ENCODE data around the gene PPARG.

Gene PPARG

DNA sequence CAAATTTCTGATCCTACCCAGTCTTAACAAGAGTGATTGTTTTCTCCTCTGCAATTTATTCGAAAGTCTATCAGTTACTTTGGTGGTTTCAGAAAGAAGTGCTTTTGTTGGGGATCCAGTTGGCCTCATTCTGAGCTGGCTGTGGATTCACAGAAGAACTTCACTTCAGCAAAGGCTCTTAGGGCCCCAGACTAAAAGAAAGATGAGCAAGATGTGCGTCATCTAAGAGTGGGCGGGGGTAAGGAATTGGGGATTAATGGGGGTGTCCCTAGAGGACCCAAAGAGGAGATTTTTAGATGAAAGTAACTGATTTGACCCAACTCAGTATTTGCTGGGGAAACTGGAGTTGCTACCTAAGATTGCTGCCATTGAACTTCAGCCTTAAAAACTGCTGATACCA, 131.5 kb downstream of the PPARG start:
- DNase-seq: peak; percentile 16 to 40

DNA sequence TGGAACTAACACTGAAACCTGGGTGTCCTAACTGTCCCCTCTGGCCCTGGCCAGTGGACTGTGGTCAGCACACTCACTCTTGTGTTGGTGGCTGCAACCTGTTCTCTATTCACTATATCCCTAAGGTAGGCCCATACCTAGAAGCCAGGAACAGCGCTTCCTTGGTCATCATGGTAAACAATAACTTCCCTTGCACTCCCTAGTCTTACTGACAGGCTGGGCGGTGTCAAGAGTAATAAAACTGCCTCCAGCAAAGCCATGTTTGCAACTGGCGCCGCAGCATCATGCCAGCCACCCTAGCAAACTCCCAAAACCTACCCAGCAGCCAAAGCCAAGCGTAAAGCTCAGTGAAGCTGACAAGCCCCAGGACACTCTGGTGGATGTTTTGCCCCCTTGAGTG, 132.3 kb downstream of the PPARG start:
- no peak for DNase-seq

DNA sequence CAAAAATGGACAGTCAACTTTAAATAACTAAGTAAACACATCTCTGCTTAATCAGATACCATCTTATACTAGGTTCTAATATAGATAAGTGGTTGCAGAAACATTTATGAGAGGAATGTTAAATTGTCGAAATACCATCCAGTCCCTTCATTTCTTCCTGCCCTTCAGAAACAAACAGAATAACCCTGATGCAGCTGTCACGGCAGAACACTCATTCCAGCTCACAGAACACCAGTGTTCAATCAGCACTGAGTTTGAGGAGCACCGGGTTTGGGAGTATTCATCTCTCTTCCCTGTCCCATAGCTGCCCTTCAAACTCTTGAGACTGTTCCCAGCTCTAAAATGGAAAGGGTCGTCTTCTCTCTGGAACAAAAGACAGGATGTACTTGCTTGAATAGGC, 134.3 kb downstream of the PPARG start:
- no peak for DNase-seq

DNA sequence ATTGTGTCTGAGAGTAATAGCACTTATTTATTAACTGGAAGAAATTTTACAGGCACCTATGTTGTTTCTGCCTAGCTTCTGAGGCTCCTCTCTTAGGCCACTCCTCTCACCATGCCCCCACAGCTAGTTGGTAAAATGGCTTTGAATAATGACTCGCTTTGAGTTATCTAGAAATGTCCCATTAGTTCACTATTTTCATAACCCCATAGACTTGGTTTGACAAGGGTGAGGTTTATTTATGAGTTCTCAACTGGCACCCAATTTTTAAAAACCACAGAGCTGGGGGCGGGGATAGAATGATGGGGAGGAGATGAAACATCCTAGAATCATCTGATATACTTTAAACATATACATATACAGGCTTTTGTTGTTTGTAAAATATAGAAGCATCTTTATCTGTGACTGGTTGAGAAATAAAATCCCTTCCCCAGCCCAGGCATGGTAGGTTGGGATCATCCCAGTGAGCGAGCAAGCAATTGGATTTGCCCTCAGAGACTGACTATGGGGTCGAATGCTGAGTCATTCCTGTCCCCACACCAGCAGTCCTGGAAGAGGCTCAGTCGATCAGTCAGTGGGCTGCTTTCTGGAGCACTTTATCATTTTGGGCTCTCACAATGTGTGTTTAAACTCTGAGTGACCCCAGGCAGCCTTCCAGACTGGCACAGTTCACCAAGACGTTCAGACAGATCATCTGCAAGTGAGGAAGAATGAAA, 135.2 kb downstream of the PPARG start:
- DNase-seq: peak; percentile 18 to 45

DNA sequence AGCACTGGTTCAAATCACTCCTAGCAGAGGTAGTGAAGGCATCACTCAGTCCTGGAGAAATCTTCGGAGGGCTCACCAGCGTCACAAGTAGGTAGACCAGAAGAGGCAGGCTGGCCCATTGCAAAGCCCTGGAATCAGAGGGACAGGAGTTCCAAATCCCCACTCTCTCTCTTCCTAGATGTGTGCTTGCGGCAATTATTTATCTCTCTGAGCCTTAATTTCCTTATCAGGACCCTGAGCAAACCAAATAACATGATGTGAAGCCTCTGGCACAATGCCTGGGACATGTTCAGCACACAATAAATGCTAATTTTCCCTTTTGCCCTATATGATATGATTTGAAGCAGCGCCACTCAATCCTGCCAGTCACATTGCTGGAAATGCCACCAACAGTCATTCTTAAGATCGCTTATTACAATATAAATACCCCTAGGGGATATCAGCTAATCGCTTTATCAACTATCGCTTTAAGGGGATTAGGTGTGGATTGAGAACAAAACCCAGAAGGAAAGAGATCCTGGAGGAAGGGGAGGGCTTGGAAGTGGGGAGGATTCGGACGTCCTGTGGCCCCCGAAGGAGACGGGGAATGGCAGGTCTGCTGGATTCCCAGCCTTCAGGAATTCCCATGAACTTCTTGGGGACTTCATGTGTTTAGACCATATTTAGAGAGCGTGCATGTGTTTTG, 135.9 kb downstream of the PPARG start:
- no peak for DNase-seq

DNA sequence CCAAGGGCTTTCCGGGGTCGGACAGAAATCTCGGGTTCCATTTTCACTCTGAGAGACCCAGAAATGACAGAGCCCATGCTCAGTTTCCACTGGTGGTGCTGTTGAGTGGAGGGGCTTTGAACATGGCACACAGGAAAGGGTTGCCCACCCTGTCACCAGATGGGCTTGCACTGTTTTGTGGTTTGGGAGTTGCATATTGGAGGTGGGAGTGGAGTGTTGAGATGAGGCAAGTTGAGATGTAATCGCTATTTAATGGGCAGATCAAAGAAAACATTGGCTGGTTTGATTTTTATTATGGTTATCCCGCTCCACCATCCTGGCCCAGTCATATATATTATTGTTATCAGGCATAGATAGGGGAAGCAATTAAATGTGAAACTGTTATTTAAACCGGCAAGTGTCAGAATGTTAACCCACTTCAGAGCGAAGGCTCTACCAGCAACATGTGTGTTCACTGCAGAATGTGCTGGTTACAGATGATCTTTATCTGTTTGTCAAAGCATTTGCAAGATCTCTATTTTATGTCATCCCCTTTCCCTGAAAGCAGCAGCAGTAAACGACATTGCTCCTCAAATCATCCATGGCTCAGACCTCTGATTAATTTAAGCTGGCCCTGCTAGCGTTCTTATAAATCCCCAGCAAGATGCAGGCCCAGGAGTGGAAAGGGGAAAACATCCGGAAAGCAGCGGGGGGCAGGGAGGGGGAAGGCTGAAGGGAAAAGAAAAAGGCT, 137.1 kb downstream of the PPARG start:
- DNase-seq: no peak

DNA sequence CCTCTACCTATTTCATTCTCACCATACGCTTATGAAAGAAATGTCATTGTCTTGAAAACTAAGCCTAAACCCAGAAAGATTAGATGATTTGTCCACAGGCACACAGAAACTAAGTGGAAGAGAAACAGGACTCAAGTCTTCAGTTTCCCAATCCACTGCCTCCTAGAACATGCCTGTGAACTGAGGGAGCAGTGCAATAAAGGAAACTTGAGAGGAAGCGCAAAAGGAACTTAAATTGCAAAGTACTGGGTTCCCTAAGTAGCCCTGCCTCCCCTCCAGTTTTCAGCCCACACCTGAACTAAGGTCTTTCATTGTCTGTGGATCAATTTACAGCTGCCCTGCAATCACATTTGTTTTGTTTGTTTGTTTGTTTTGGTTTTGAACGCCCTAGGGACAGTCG, 138.7 kb downstream of the PPARG start:
- DNase-seq: no peak

DNA sequence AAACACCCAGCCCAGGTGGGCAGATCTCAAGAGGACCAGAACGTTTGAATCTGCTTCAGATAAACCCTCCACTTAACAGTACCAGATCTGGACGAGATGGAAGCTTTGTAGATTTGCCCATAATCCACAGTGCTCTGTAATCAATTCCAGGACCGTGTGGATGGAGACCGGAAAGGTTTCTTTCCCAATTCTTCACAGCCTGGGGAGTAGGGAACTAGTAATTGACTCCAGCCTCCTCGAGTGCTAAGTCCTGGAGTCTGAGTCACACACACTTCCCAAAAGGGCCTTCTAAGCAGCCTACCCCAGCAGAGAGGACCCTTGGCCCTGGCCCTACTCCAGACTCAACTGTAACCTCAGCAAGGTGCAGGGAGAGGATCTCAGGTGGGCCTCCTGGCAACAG, 139.3 kb downstream of the PPARG start:
- no peak for DNase-seq

DNA sequence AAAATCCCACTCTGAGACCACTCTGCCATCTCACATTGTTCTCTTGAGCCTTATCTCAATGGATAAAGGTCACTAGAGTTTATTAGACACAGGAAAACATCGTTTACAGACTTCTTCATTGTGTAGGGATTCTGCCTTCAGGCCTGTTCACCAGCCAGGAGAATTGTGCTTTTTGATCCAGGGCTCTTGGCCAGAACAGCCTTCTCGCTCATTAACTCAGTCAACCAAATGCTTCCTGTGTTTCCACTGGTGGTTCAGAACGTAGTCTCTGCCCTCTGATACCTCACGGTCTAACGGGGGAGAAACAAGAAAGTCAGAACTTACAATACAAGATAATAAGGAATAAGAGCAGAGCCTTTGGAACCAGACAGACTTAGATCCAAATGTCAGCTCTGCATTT, 141.2 kb downstream of the PPARG start:
- DNase-seq: no peak

DNA sequence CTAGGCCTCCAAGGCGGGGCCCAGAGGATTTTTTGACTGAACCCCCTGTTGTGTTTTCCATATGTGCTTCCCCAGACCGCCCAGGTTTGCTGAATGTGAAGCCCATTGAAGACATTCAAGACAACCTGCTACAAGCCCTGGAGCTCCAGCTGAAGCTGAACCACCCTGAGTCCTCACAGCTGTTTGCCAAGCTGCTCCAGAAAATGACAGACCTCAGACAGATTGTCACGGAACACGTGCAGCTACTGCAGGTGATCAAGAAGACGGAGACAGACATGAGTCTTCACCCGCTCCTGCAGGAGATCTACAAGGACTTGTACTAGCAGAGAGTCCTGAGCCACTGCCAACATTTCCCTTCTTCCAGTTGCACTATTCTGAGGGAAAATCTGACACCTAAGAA, 145.0 kb downstream of the PPARG start:
- no peak for DNase-seq

DNA sequence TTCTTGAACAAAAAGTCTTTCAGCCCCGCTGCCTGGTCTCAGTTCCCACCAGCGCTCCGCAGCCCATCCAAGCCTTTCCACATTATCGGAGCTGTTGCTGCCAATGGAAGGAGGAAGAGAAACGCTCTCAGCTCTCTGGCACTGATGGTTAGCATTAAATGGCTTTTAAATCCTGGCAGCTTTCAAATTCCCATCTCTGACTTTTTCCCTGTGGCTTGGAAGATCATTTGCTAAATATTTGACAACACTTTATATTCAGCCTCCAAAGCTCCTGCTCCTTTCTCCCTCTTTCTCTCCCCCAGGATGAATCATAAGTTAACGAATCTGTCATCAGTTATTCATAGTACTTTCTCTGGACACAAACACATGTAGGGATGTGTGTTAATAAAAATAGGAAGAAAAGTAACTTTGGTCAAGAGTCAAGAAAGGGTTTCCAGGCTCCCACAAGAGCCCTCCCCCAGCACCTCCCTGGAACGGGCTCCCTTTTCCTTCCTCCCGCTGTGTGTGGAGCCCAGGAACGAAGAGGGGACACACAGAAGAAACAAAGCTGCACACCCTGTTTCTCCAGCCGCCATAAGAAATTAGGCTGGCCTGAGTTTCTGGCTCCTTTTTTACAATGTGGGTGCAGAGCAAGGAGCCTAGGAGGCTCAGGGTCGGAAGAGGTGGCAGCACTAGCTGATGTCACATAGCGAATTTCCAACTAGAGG, 147.8 kb downstream of the PPARG start:
- DNase-seq: no peak

DNA sequence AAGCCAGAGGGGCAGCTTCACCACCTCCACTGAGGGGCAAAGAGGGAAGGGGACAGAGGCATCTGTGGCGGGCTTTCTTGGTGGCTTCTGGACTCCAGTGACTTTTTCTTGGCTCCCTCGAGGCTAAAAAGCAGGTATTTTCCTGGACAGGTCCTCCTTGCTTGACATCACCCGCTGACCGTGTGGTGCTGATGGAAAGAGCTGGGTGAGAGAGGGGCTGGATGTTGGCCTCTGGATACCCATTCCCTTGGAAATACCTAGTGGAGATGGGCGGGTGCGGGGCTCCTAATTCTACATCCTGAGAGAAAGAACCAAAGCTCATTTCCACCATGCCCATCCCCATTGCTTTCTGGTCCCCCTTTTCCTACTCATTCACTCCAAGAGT, 148.3 kb downstream of the PPARG start:
- DNase-seq: no peak

DNA sequence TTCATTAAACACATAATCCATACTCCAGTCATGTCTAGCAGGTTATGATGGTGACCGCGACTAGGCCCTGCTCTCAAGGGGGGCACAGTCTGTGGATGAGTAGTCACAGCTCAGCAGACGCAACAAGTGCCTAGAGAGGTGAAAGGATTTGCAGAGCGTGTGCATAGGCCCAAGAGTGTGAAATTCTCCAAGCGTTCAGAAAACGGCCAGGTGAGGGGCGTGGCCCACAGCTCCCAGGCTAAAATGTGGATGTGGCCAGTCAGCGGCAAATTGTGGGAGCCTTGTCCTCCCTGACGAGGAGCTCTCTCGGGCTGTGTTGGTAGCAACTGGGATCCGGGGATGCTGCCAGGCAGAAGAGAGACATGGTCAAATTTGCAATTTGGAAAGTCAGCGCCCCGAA, 149.0 kb downstream of the PPARG start:
- no peak for DNase-seq

DNA sequence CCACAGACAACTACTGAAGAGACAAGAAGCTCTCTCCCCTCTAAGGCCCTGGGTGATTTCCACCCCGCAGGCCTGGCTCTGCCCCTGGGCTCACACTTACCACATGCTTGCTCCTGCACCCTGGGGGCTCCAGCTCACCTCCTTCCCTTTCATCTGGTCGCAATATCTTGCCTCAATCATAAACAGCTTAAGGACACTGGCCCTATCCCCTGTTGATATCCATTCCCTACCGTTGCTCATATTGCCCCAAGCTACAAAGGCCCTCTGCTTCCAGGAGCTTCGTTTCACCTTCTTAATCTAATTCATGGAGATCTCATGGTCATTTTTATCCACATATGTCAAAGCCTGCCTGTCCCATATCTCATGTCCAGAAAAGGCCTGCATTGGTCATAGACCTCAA, 149.4 kb downstream of the PPARG start:
- no peak for DNase-seq

DNA sequence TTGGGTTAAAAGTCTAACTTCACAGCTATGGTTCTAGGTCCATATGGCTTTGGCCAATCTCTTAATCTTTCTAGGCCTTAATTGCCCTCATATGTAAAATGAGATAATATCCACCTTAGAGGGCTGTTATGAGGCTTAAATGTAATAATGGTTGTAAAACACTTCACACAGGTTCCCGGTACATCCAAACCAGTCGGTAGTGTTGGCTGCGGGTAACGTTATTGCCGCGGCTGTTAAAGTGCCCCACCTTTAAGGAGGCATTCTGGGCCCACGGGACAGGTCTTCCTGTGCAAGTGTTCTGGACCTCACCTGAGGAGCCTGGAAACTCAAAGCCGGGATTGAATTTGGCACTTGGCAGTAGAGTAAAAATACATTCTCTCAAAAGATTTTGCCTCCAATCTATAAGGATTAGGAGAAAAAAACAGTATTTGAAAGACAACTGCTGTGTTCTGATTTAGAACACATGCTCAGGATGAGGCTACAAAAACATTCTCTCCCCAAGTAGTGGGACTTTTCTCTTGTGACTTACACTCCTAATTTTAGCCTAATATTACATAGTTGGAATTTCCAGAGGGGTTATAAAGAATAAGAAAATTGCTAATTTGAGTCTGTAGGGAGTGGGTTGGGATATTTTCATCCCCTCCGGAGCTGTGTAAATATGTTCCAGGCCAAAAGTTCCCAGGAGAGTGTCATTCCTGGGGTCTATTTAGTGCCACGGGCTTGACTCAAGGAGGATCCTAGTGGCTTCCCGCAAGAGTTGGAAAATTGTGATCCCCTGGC, 150.5 kb downstream of the PPARG start:
- no peak for DNase-seq

DNA sequence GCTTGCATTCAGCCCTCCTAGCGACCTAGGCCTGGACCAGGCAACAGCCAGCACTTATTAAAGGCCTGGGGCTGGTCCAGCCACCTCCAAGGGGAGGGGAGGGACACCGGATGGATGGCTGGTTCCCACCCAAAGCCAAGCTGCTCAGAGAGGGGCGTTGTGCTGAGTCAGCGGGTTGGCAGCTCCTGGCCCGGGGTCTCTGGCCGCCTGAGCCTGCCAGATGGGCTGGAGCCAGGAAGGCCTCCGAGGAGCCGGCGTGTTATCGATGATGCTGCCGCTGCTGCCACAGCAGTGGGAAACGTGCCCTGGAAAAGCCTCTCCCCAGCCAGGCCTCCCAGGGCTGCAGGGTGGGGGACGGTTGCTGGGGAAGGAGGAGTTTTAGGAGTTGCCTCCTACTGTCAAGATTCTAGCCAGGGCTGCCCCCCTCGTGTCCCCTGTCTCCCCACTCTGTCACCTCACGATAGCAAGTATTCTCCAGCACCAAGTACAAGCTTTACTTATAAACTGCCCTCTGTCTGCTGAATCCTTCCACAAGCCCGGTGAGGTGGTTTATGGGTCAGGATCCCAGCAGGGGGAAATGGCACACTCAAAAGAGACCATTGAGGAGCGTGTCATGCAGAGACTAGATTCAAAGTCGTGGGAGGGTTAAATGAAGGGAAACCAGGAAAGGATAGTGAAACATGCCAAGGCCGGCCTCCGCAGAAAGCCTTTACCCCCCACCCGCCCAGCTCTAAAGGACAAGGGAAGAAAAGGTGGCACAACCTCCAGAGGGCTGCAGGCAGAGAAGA, 152.3 kb downstream of the PPARG start:
- DNase-seq: no peak

DNA sequence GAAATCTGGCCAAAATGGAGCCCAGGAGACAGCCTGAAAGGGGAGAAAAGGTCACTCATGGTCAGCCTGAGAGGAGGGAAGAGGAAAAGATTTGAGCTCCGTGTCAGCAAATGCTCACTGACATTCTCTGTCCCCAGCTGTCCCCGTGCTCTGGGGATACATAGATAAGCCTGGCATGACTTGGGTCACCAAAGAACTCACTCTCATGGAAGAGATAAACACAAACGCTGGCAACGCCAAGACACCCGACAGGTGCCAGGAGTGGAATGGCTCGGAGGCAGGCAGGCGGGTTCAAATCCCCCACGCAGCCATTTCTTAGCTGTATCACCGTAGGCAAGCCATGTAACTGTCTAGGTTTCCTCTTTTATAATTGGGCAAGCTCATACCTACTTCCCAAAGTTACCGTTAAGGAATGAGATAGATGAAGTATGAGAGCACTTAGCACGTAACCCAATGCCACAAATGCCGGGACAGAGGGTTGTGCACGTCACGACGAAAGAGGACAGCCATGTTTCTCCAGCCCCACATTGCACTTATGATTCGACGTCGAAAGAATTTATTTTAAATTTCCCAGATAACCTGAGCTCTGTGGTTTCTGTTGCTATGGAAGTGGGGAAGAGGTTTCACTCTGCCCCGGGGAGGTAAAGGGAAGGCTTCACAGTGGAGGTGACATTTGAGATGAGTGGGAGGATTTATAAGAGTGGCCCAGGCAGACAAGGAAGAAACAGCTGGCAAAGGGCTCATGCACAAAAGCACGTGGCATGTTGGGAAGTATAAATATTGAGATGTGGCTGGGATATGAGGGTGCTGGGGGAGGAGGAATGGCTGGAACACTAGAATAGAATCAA, 154.0 kb downstream of the PPARG start:
- no peak for DNase-seq

DNA sequence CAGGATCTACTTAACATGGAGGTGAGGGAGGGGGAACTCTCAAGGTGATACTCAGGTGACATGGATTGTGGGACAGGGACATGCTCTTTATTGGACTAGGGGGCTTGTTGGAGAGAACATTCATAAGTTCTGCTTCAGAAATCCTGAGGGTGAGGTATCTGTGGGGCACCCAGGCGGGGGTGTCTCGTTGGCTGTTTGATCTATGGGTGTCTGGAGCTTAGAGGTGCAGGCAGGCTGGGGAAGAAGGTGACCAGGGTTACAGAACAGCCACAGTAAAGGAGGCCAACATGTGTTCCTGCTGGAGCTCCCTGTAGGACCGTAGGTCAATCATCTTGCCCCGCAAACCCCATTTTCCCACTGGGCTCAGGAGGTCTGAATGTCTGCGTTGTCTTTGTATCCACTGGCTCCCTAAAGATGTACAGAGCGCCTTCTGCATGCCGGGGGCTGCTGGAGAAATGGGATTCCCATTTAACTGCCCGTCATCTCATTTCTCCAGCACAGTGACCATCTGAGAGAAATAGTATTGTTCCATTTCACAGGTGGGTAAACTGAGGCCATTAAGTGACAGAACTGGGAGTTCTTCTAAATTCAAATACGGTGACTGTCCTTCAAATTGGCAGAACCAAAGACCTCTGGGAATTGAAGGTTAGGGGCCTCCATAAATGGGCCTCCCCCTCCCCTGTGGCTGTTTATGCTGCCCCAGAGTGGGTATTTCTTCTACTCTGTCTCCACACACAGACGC, 155.1 kb downstream of the PPARG start:
- no peak for DNase-seq

DNA sequence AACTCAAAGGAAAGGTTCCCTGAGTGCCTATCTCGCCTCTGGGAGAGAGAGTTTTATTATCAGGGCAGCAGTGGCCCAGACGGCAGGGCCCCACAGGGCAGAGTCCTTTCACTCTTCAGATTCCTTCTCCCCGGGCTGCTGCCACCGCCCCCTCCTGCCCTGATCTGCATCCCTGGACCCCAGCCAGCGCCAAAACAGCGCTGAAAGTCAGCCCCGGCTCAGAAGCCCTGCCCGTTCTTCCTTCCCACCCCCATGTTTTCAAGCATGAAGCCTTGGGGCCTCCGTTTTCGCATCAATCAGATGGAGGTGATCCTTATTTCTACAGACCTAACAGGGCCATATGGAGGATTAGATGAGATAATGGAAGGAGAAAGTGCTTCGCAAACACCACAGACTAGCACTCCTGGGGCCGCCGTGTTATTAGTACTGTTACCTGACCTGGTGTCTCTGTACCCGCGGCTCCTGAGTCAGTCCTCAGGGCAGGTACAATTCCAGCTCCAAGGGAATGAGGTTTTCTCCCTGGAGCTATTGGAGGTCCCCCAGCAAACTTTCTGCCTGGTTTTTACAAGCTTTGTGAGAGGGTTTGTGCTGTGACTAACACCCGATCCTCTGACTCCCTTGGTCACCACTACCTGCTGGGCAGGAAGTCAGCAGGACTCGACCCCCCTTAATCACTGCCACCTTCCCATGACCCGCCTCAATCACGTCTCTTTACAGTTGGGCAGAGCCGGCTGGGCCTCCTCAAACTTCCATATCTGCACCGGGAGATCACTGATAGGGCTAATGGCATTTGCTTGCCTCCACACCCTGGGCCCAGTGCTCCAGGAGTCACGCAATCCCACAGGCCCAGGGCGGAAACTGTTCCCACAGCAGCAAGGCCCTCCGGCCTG, 156.0 kb downstream of the PPARG start:
- no peak for DNase-seq

Measured in stimulated activated CD4-positive, alpha-beta T cell treated with anti-CD3 and anti-CD28 coated beads, Interleukin-2, amount 100 ng/mL, for 48 hours (primary cell).